Osteoblast (primary cell): ENCODE measurements around the gene FAM177B. TPM values are rescaled to one million over a fixed set of nuclear protein-coding genes. Genes with fewer than 3 reads are reported as not detected.

Experiments
- DNase-seq: peaks from one replicate; pipeline ENCODE4 v3.0.0; 2011; ENCODE audit warnings: low spot score, mixed read lengths; ENCODE audit not compliant: insufficient read length; ENCODE audit errors: missing footprints
- H2AFZ ChIP-seq: 2 replicates; pipeline ENCODE4 v1.6.0; 2011; ENCODE audit warnings: mild to moderate bottlenecking, low read length
- H3K27ac ChIP-seq: 2 replicates; pipeline ENCODE4 v1.5.1; 2011; ENCODE audit warnings: mild to moderate bottlenecking, low read depth, low read length, moderate library complexity
- H3K27me3 ChIP-seq: 2 replicates; pipeline ENCODE4 v1.6.0; 2012; ENCODE audit warnings: mild to moderate bottlenecking, control low read depth, inconsistent platforms, low read length, moderate library complexity; ENCODE audit not compliant: insufficient read depth
- H3K36me3 ChIP-seq: 2 replicates; pipeline ENCODE4 v1.5.1; 2011; ENCODE audit warnings: mild to moderate bottlenecking, low read length, control low read depth, moderate library complexity; ENCODE audit not compliant: insufficient read depth
- H3K4me1 ChIP-seq: 2 replicates; pipeline ENCODE4 v1.5.1; 2011; ENCODE audit warnings: mild to moderate bottlenecking, low read length, control low read depth, moderate library complexity; ENCODE audit not compliant: insufficient read depth
- H3K4me2 ChIP-seq: 2 replicates; pipeline ENCODE4 v1.6.0; 2011; ENCODE audit warnings: mild to moderate bottlenecking, low read length; ENCODE audit not compliant: insufficient read depth
- H3K4me3 ChIP-seq: fragments of 200-600 bp; sonication (generic); 3 replicates; pipeline ENCODE4 v1.5.1; 2012; ENCODE audit warnings: mild to moderate bottlenecking, low read length, inconsistent platforms; ENCODE audit not compliant: insufficient read depth
- H3K79me2 ChIP-seq: 2 replicates; pipeline ENCODE4 v1.6.0; 2012; ENCODE audit warnings: mild to moderate bottlenecking, low read length, control low read depth, inconsistent platforms; ENCODE audit not compliant: insufficient read depth
- H3K9me3 ChIP-seq: 2 replicates; pipeline ENCODE4 v1.5.1; 2011; ENCODE audit warnings: low read depth, low read length, control low read depth
- H4K20me1 ChIP-seq: 2 replicates; pipeline ENCODE4 v1.6.0; 2012; ENCODE audit warnings: mild to moderate bottlenecking, low read length, control low read depth; ENCODE audit not compliant: insufficient read depth
- total RNA-seq: library from RNA; depleted of rRNA; stranded (reverse); fragments of >200 nt; gene quantifications from 2 replicates; pipeline ENCODE4 v1.2.3, GENCODE V29; 2012
- TF ChIP-seq, protein P1 (sequence below): IDR thresholded peaks from 2 replicates; pipeline ENCODE4 v1.5.1; 2011; ENCODE audit warnings: mild to moderate bottlenecking, low read depth, low read length, moderate library complexity; ENCODE audit errors: extremely low read depth

The FAM177B gene
- total RNA-seq, 1 donor: not detected

DNA sequence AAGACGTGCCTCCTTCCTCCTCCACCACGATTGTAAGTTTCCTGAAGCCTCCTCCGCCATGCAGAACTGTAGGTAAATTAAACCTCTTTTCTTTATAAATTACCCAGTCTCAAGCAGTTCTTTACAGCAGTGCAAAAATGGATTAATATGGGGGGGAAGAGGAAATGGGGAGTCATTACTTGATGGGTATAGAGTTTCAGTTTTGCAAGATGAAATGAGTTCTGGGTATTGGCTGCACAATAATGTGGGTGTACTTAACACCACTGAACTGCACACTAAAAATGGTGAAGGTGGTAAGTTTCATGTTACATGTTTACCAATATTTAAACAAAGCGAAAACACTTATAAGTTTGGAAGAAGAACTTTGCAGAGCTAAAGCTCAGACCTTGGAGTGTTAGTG is 53.5 kb downstream of the FAM177B start:
- no peaks in the 10 kb centered on the region for H3K79me2 ChIP-seq
- TF ChIP-seq, protein P1, sequence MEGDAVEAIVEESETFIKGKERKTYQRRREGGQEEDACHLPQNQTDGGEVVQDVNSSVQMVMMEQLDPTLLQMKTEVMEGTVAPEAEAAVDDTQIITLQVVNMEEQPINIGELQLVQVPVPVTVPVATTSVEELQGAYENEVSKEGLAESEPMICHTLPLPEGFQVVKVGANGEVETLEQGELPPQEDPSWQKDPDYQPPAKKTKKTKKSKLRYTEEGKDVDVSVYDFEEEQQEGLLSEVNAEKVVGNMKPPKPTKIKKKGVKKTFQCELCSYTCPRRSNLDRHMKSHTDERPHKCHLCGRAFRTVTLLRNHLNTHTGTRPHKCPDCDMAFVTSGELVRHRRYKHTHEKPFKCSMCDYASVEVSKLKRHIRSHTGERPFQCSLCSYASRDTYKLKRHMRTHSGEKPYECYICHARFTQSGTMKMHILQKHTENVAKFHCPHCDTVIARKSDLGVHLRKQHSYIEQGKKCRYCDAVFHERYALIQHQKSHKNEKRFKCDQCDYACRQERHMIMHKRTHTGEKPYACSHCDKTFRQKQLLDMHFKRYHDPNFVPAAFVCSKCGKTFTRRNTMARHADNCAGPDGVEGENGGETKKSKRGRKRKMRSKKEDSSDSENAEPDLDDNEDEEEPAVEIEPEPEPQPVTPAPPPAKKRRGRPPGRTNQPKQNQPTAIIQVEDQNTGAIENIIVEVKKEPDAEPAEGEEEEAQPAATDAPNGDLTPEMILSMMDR: no peak
- no peak for DNase-seq
- H3K36me3 ChIP-seq: no peaks in the 10 kb centered on the region
- H4K20me1 ChIP-seq: no peaks in the 10 kb centered on the region
- H3K4me1 ChIP-seq: no peaks in the 10 kb centered on the region
- no peak overlapping the region for H3K4me2 ChIP-seq
- no peaks in the 10 kb centered on the region for H3K9me3 ChIP-seq
- peaks cover 14% of the 10 kb centered on the region for H3K27me3 ChIP-seq
- H3K27ac ChIP-seq: no peak overlapping the region
- no peak overlapping the region for H3K4me3 ChIP-seq
- H2AFZ ChIP-seq: no peak overlapping the region

DNA sequence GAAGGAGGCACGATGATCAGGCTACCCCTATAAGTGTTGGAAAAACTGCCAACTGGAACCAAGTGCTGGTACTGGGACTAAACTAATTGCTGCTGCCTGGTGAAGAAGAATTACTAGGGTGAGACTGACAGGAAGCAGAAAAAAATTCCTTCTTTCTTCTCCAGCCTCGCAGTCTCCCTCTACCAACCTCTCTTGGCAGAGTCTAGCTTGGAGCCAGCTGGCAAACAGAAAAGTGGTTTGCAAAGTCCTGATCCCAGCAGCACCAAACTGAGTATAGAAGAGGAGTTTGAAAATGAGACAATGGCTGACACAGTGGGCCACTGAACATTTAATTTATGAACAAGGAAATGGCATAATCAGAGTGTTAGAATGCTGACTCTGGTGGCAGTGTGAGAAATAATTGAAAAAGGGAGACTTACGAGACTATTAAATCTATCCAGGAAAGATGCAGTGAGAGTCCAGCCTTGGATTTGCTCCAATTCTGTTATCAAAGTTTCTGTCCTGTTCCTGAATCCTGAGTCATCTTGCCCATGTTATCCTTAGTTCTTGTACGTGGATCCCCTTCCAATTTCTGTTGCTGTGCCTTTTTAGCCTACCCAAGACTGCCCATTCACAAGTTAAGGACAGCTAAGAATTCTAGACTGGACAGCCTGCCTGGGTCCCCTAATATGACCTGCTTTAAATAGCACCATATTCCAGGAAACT is 54.2 kb downstream of the FAM177B start:
- H3K27me3 ChIP-seq: peaks cover 13% of the 10 kb centered on the region
- no peak for DNase-seq
- no peaks in the 10 kb centered on the region for H3K36me3 ChIP-seq
- H3K79me2 ChIP-seq: no peaks in the 10 kb centered on the region
- no peaks in the 10 kb centered on the region for H4K20me1 ChIP-seq
- no peaks in the 10 kb centered on the region for H3K9me3 ChIP-seq
- no peaks in the 10 kb centered on the region for H3K4me1 ChIP-seq
- H3K4me2 ChIP-seq: no peak overlapping the region
- TF ChIP-seq, protein P1: no peak
- H2AFZ ChIP-seq: peak overlapping the region; percentile 13
- no peak overlapping the region for H3K27ac ChIP-seq
- no peak overlapping the region for H3K4me3 ChIP-seq

DNA sequence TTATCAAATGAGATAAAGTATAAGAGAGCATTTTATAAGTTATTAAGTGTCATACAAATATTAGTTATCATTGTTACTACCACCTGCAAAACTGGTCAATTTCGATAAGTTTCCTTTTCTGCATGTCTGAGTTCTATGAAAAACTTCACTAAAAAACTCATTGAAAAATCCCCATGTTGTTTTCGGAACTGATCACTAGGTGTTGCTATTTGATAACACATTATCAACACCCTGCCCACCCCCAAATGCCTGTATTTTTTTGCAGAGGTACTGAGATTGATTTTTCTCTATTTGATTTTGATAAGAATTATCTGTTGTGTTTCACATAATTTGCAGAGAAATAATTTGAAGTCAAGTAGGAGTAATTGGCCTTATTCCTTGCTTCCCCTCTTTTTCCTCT is 55.7 kb downstream of the FAM177B start:
- Histone ChIP-seq H3K4me2 (no peak overlapping the region), H3K79me2 (no peaks in the 10 kb centered on the region), H3K4me1 (no peaks in the 10 kb centered on the region), H3K4me3 (no peak overlapping the region), H2AFZ (no peak overlapping the region), H3K9me3 (no peaks in the 10 kb centered on the region), H4K20me1 (no peaks in the 10 kb centered on the region), H3K36me3 (no peaks in the 10 kb centered on the region), H3K27me3 (peaks cover 12% of the 10 kb centered on the region), H3K27ac (no peak overlapping the region)
- TF ChIP-seq, protein P1: peak; percentile 55
- DNase-seq: no peak

DNA sequence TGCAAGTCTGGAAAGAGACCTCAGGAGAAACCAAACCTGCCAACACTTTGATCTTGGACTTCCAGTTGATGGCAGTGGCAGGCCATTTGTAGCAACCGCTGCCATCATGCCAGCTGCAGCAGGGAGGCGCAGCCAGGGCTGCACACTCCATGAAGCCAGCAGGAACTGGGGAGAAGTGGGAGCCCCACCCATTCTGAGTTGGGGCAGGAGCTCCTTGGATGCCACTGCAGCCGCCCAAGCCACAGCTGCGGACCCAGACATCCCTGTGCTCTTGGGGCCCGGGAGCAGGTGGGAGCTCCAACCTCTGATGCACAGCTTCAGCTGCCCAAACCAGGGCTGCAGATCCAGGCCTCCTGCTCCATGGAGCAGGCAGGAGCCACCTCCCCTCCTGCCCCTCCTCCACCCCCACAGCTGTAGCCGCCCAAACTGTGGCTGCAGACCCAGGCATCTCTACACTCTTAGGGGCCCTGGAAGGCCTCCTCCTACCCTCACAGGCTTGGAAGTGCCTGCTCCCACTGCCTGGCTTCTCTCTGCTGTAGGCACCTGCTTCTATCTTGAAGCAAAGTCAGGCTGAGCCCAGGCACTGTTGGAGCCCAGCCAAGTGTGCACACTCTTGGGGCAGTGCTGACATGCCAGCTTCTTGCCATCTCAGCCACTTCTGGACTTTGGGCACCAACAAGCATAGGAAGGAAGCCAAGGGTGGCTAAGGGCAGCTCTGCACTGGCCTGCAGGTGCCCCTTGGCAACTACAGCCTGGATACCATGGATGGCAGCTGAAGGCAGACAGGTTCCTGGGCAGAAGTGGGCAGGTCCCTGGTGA is 57.9 kb downstream of the FAM177B start:
- no peaks in the 10 kb centered on the region for H3K36me3 ChIP-seq
- peaks cover 12% of the 10 kb centered on the region for H3K27me3 ChIP-seq
- H3K9me3 ChIP-seq: no peaks in the 10 kb centered on the region
- H3K4me1 ChIP-seq: no peaks in the 10 kb centered on the region
- H3K27ac ChIP-seq: no peak overlapping the region
- no peaks in the 10 kb centered on the region for H3K79me2 ChIP-seq
- no peak overlapping the region for H3K4me2 ChIP-seq
- H3K4me3 ChIP-seq: no peak overlapping the region
- TF ChIP-seq, protein P1: peak; percentile 39
- DNase-seq: no peak
- H2AFZ ChIP-seq: no peak overlapping the region
- H4K20me1 ChIP-seq: no peaks in the 10 kb centered on the region
